ENCODE measurements around the gene CXorf49B.
"Not testable (repeated sequence)": the region's sequence is repeated elsewhere in the genome, so short reads cannot be mapped to it uniquely, and the experiment has no call there.

CXorf49B gene

GRCh38 chrX:71763049-71763448 is at the start of gene CXorf49B:
CXorf49B (plus strand) TSS chrX:71763349; CDS start chrX:71763424, 75 bp downstream.
- DNase-seq (ENCODE audit: low read depth) = not testable (repeated sequence)

- DNase-seq (ENCODE audit: low read depth) = not testable (repeated sequence)
Measured at GRCh38 chrX:71714064-71714463, 49.1 kb upstream of the CXorf49B start.

- DNase-seq (ENCODE audit: low read depth) = not testable (repeated sequence)
Measured at GRCh38 chrX:71715551-71715950, 47.6 kb upstream of the CXorf49B start.

- not testable (repeated sequence) for DNase-seq (ENCODE audit: low read depth)
Measured at GRCh38 chrX:71716323-71716722, 46.8 kb upstream of the CXorf49B start.

- not testable (repeated sequence) for DNase-seq (ENCODE audit: low read depth)
Measured at GRCh38 chrX:71718185-71718584, 45.0 kb upstream of the CXorf49B start, which contains the start of gene CXorf49. CXorf49 (minus strand) TSS chrX:71718285; CDS start chrX:71718151, 134 bp downstream.

GRCh38 chrX:71719195-71719594 is 44.0 kb upstream of the CXorf49B start:
- DNase-seq (ENCODE audit: low read depth) = not testable (repeated sequence)

GRCh38 chrX:71720289-71720886 is 42.8 kb upstream of the CXorf49B start:
- not testable (repeated sequence) for DNase-seq (ENCODE audit: low read depth)

GRCh38 chrX:71760688-71761281 is 2.4 kb upstream of the CXorf49B start:
- DNase-seq (ENCODE audit: low read depth) = not testable (repeated sequence)

GRCh38 chrX:71764832-71765231 is 1.7 kb downstream of the CXorf49B start:
- not testable (repeated sequence) for DNase-seq (ENCODE audit: low read depth)

- not testable (repeated sequence) for DNase-seq (ENCODE audit: low read depth)
Measured at GRCh38 chrX:71765613-71766012, 2.5 kb downstream of the CXorf49B start.

GRCh38 chrX:71767134-71767533 is 4.0 kb downstream of the CXorf49B start:
- DNase-seq (ENCODE audit: low read depth) = not testable (repeated sequence)

GRCh38 chrX:71778322-71778721 is 15.2 kb downstream of the CXorf49B start:
- not testable (repeated sequence) for DNase-seq (ENCODE audit: low read depth)

- not testable (repeated sequence) for DNase-seq (ENCODE audit: low read depth)
Measured at GRCh38 chrX:71782225-71782949, 19.2 kb downstream of the CXorf49B start.

- DNase-seq (ENCODE audit: low read depth) = not testable (repeated sequence)
Measured at GRCh38 chrX:71782950-71783299, 19.8 kb downstream of the CXorf49B start.

- DNase-seq (ENCODE audit: low read depth) = not testable (repeated sequence)
Measured at GRCh38 chrX:71783569-71784347, 20.6 kb downstream of the CXorf49B start.

- not testable (repeated sequence) for DNase-seq (ENCODE audit: low read depth)
Measured at GRCh38 chrX:71784348-71784983, 21.3 kb downstream of the CXorf49B start.

GRCh38 chrX:71806450-71806849 is 43.3 kb downstream of the CXorf49B start:
- DNase-seq (ENCODE audit: low read depth) = not testable (repeated sequence)

- no peak for DNase-seq (ENCODE audit: low read depth)
Measured at GRCh38 chrX:71809886-71810285, 46.7 kb downstream of the CXorf49B start.

GRCh38 chrX:71814123-71814912 is 51.2 kb downstream of the CXorf49B start:
- no peak for DNase-seq (ENCODE audit: low read depth)

- no peak for DNase-seq (ENCODE audit: low read depth)
Measured at GRCh38 chrX:71815121-71815905, 52.2 kb downstream of the CXorf49B start.
